ENCODE data around the gene ENKUR. TPM values are rescaled to one million over a fixed set of nuclear protein-coding genes. Genes with fewer than 3 reads are reported as not detected.
A peak's percentile ranks its signal among the peaks of the same experiment; 100 is the strongest.

ENKUR gene
- total and polyA plus RNA-seq, 2 experiments from 2014 or later = 1.6 to 3.1 TPM

DNA sequence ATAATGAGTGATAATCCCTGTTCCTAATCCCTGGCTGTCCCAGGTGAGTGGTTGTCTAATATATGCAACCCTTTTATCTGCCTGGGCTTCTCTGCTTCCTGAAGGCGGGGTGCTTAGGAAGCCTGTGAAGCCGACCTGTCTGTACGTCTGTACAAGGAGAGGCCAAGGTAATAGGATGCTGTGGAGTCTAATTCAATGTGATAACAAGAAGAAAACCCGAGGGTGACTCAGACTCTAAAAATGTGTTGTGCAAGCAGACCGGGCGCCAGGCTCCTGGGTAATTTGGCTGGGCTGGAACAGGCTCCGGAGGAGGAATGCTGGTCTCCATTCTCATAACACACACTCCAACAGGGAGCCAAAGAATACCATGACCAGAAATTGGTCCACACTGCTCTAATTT is 44.0 kb upstream of the ENKUR start:
- Histone ChIP-seq H3K9me2 (replicated peaks; ENCODE audit: insufficient read depth) (no peaks in the 10 kb centered on the region), H3K27me3 (no peaks in the 10 kb centered on the region), H3K36me3 (replicated peaks; ENCODE audit: insufficient read depth, low read depth) (no peaks in the 10 kb centered on the region), H3K9me3 (ENCODE audit: low read depth) (no peaks in the 10 kb centered on the region), H3K4me3 (no peak overlapping the region), H3K4me2 (peak overlapping the region; percentile 28), H3K4me1 (ENCODE audit: insufficient read depth) (peaks cover 26% of the 10 kb centered on the region), H3K27ac (peak overlapping the region; percentile 99), H2AFZ (no peak overlapping the region), H3K79me2 (no peaks in the 10 kb centered on the region), H4K20me1 (ENCODE audit: insufficient read depth, poor library complexity, severe bottlenecking) (no peaks in the 10 kb centered on the region)
- TF ChIP-seq, protein P1, sequence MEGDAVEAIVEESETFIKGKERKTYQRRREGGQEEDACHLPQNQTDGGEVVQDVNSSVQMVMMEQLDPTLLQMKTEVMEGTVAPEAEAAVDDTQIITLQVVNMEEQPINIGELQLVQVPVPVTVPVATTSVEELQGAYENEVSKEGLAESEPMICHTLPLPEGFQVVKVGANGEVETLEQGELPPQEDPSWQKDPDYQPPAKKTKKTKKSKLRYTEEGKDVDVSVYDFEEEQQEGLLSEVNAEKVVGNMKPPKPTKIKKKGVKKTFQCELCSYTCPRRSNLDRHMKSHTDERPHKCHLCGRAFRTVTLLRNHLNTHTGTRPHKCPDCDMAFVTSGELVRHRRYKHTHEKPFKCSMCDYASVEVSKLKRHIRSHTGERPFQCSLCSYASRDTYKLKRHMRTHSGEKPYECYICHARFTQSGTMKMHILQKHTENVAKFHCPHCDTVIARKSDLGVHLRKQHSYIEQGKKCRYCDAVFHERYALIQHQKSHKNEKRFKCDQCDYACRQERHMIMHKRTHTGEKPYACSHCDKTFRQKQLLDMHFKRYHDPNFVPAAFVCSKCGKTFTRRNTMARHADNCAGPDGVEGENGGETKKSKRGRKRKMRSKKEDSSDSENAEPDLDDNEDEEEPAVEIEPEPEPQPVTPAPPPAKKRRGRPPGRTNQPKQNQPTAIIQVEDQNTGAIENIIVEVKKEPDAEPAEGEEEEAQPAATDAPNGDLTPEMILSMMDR (IDR thresholded peaks at IDR 0.05; ENCODE audit: poor library complexity) = no peak
- no peak for TF ChIP-seq EZH2phosphoT487 (IDR thresholded peaks at IDR 0.05; ENCODE audit: low read depth, severe bottlenecking, unreplicated experiment)
- no peak for TF ChIP-seq EZH2 (IDR thresholded peaks at IDR 0.05; ENCODE audit: borderline replicate concordance)
- 14% methylated on average over 7 of the region's 7 CpGs for whole genome bisulfite sequencing (ENCODE audit: low lambda C conversion rate, missing lambda C conversion rate)
- DNase-seq (ENCODE audit: low spot score) = peak; percentile 87

DNA sequence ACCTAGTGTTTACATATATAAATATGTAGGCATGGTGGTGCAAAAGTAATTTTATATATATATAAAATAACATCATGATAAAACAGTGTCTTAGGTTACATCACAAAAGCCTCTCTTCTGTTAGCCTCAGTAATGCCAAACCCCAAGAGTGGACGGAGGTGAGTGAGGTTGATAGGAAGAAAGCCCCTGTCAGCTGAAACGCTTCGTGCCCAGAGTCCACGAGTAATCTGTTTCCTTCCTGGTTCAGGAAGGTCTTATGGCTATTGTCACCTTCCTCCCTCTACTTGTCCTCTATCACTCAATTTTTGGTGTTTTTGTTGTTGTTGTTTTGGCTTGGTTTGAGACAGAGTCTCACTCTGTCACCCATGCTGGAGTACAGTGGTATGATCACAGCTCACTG is 41.9 kb upstream of the ENKUR start:
- Histone ChIP-seq H2AFZ (no peak overlapping the region), H3K27ac (no peak overlapping the region), H3K4me2 (no peak overlapping the region), H3K79me2 (no peaks in the 10 kb centered on the region), H3K4me1 (ENCODE audit: insufficient read depth) (peaks cover 24% of the 10 kb centered on the region), H3K36me3 (replicated peaks; ENCODE audit: insufficient read depth, low read depth) (no peaks in the 10 kb centered on the region), H3K4me3 (no peak overlapping the region), H3K27me3 (no peaks in the 10 kb centered on the region), H3K9me3 (ENCODE audit: low read depth) (no peaks in the 10 kb centered on the region), H4K20me1 (ENCODE audit: insufficient read depth, poor library complexity, severe bottlenecking) (no peaks in the 10 kb centered on the region), H3K9me2 (replicated peaks; ENCODE audit: insufficient read depth) (no peaks in the 10 kb centered on the region)
- WGBS (ENCODE audit: low lambda C conversion rate, missing lambda C conversion rate) = 84% methylated on average over 4 of the region's 4 CpGs
- no peak for DNase-seq (ENCODE audit: low spot score)
- TF ChIP-seq, protein P1 (IDR thresholded peaks at IDR 0.05; ENCODE audit: poor library complexity) = no peak
- TF ChIP-seq EZH2 (IDR thresholded peaks at IDR 0.05; ENCODE audit: borderline replicate concordance) (no peak), EZH2phosphoT487 (IDR thresholded peaks at IDR 0.05; ENCODE audit: low read depth, severe bottlenecking, unreplicated experiment) (no peak)

DNA sequence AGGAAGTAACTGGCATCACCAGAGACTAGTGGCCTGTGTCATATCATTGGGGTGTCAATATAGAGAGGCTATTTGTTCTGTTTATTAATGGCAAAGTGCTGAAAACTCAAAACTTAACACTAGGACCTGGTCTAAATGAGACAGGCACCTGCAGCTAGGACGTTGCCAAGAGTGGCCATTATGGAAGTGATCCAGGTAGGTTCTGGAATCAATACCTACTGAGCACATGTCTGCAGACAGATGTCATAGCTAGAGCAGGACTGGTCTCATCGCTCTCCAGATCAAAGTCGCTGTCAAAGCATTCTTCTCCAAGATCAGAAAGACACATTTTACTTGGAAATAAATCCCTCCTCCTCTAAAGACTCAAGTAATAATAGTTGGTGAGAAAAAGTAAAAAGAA is 40.8 kb upstream of the ENKUR start:
- Histone ChIP-seq H3K27me3 (no peaks in the 10 kb centered on the region), H3K4me3 (no peak overlapping the region), H3K4me2 (no peak overlapping the region), H3K9me3 (ENCODE audit: low read depth) (no peaks in the 10 kb centered on the region), H3K36me3 (replicated peaks; ENCODE audit: insufficient read depth, low read depth) (no peaks in the 10 kb centered on the region), H3K4me1 (ENCODE audit: insufficient read depth) (peaks cover 16% of the 10 kb centered on the region), H2AFZ (no peak overlapping the region), H4K20me1 (ENCODE audit: insufficient read depth, poor library complexity, severe bottlenecking) (no peaks in the 10 kb centered on the region), H3K27ac (no peak overlapping the region), H3K79me2 (no peaks in the 10 kb centered on the region), H3K9me2 (replicated peaks; ENCODE audit: insufficient read depth) (no peaks in the 10 kb centered on the region)
- DNase-seq (ENCODE audit: low spot score) = no peak
- TF ChIP-seq EZH2 (IDR thresholded peaks at IDR 0.05; ENCODE audit: borderline replicate concordance) = no peak
- TF ChIP-seq, protein P1 (IDR thresholded peaks at IDR 0.05; ENCODE audit: poor library complexity) = no peak
- no peak for TF ChIP-seq EZH2phosphoT487 (IDR thresholded peaks at IDR 0.05; ENCODE audit: low read depth, severe bottlenecking, unreplicated experiment)
- 88% methylated on average over 3 of the region's 3 CpGs for WGBS (ENCODE audit: low lambda C conversion rate, missing lambda C conversion rate)

DNA sequence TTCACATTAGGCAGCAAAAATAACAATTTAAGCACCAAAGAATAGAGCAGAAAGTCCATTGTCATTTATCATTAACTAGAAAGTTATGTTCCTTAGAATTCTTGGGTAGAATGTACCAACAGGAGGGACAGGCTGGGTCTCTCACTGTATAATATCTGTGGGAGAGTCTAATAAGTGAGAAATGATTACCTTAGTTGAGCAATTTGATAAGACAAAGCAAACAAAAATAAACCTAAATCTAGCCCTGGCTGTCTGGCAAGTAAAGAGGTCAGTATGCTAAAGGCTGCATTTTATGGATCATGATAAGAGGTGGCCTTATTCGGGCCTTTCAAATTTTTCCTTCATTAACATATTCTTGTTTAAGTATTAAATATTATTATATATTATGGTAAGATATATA is 36.1 kb upstream of the ENKUR start:
- Histone ChIP-seq H3K79me2 (no peaks in the 10 kb centered on the region), H3K9me3 (ENCODE audit: low read depth) (no peaks in the 10 kb centered on the region), H3K4me2 (no peak overlapping the region), H3K27ac (no peak overlapping the region), H3K27me3 (no peaks in the 10 kb centered on the region), H3K4me3 (no peak overlapping the region), H3K4me1 (ENCODE audit: insufficient read depth) (no peaks in the 10 kb centered on the region), H2AFZ (no peak overlapping the region), H3K36me3 (replicated peaks; ENCODE audit: insufficient read depth, low read depth) (no peaks in the 10 kb centered on the region), H4K20me1 (ENCODE audit: insufficient read depth, poor library complexity, severe bottlenecking) (no peaks in the 10 kb centered on the region), H3K9me2 (replicated peaks; ENCODE audit: insufficient read depth) (no peaks in the 10 kb centered on the region)
- TF ChIP-seq, protein P1 (IDR thresholded peaks at IDR 0.05; ENCODE audit: poor library complexity) = no peak
- TF ChIP-seq EZH2 (IDR thresholded peaks at IDR 0.05; ENCODE audit: borderline replicate concordance) (no peak), EZH2phosphoT487 (IDR thresholded peaks at IDR 0.05; ENCODE audit: low read depth, severe bottlenecking, unreplicated experiment) (no peak)
- no peak for DNase-seq (ENCODE audit: low spot score)
- 72% methylated on average over 1 of the region's 1 CpG for WGBS (ENCODE audit: low lambda C conversion rate, missing lambda C conversion rate)

Measured in hepatocyte (in vitro differentiated cells).